GM13977 (cell line): ENCODE data around the gene SETD2.
"Not testable (repeated sequence)": the region's sequence is repeated elsewhere in the genome, so short reads cannot be mapped to it uniquely, and the experiment has no call there.

Experiments
- DNase-seq: peaks from one replicate; pipeline ENCODE4 v3.0.0; 2012; ENCODE audit warnings: low spot score
- CTCF ChIP-seq: IDR thresholded peaks from 2 replicates; pipeline ENCODE4 v1.5.1; 2012; ENCODE audit warnings: mild to moderate bottlenecking, control low read depth; ENCODE audit not compliant: insufficient read depth; ENCODE audit errors: extremely low read depth, missing control alignments
- in situ Hi-C: fragments of 300-500 bp; cut with MboI; formaldehyde crosslinking; loops from one replicate; pipeline ENCODE4 v1.12.0; 2022; ENCODE audit warnings: low sequenced_read_pairs, low pct_unique_long_range_greater_than_20kb, mixed read lengths, inconsistent platforms; ENCODE audit not compliant: unreplicated experiment

SETD2 gene

DNA sequence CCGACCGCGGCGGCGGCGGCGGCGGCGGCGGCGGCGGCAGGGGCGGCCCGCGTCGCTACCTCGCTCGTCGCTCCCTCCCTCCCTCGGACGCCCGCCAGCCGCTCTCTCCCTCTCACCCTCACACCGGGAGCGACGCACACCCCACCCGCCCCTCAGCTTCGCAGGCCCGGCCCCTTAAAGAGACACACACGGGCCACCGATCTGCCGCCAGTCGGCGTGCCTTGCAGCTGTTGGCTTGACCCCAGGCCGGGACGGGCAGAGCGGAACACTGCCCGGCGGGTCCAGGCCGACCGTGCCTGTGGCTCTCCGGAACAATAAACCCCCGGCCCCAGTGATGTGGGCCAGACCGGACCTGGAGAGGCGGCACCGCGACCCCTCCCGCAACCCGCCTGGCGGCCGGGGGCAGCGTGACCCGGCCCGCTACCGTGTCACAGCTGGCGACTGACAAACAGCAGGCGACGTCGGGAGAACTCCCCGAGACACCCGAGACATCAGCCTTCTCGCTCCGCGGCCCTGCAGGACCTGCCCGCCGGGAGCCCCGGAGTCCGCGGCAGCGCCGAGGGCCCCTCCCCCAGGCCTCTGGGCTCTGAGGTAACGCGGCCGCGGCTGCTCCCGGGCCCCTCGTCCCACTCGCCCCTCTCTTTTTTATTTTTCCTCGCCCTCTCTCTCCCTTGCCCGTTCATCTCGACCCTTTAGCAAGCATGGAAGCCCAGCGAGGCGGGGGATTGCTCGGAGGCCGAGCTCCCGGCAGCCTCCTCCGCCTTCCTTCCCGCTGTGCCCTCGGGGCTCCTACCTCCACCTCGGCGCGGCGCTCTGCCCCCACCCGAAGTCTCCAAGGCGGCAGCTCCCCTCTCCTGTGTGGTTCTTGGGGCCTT lies at the start of gene SETD2:
TSS of gene SETD2 (minus strand) at position 107 of the 875 bp plus-strand sequence. CDS start 189 bp downstream, outside the sequence.
- in situ Hi-C loops: no loop called here
- peak; percentile 84 for TF ChIP-seq CTCF

DNA sequence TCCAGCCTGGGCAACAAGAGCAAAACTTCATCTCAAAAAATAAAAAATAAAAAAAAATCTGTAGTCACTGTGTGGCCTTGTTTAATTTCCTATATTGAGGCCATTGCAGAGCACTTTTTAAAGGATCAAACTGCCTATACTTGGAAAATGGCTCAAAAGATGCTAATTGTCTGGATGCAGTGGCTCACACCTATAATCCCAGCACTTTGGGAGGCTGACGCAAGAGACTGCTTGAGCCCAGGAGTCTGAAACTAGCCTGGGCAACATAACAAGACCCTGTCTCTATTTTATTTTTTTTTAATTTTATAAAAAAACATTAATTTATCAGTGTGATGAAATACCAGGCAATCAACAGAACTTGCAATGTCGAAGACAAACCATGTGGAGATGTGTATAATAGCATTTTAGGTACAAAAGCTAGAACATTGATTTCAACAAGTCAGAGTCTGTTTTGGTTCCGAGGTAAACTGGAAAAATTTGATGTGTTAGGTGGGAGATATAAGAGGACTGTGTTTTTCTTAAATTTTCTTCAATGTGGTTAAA lies 47.0 kb upstream of the SETD2 start:
- in situ Hi-C loops: no loop called here
- no peak for DNase-seq
- no peak for TF ChIP-seq CTCF

More for the DNA sequence above, at the start of gene SETD2:
- peak; percentile 94 for DNase-seq

DNA sequence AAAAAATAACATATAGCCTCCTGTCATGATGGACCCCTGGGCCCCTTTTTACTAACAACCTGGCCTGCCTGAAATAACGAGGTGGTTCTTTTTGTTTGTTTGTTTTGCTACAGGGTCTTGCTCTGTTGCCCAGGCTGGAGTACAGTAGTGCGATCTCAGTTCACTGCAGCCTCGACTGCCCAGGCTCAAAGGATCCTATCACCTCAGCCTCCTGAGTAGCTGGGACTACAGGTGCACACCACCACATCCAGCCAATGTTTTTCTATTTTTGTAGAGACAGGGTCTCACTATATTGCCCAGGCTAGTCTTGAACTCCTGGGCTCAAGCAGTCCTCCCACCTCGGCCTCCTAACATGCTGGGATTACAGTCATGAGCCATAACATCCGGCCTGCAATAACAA lies 42.1 kb upstream of the SETD2 start:
- DNase-seq, in situ Hi-C loops: not testable (repeated sequence)

DNA sequence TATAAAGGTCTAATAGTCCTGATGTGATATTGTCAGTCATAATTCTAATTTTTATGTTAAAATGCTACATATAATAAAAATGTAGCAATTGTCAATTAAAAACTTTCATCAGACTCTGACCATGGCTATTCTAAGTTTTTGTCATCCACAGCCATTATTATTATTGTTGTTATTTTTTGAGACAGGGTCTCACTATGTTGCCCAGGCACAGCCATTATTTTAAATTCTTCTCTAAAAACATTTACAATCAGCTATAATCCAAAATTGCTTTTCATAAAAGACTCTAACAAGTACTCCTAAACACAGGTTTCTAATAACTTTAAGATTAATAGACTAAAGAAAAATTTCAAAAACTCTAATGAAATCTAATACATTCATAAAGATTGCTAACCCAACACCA lies 41.0 kb upstream of the SETD2 start:
- TF ChIP-seq CTCF: no peak
- DNase-seq: no peak
- in situ Hi-C loops: no loop called here

GRCh38 chr3:47202542-47202941 lies 38.6 kb upstream of the SETD2 start:
- TF ChIP-seq CTCF: no peak
- in situ Hi-C loops: no loop called here
- DNase-seq: no peak

DNA sequence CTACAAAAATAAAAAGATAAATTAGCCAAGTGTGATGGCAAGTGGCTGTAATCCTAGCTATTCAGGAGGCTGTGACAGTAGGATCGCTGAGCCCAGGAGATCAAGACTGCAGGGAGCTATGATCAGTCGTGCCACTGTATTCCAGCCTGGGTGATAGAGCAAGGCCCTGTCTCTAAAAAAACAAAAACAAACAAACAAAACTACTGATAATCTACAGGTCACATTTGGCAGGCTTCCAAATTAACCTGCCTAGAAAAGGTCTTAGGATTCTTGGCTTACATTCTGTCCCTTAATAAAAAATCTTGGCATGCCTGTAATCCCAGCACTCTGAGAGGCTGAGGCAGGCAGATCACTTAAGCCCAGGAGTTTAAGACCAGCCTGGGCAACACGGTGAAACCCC lies 33.4 kb upstream of the SETD2 start:
- in situ Hi-C loops: no loop called here
- TF ChIP-seq CTCF: no peak
- DNase-seq: no peak

DNA sequence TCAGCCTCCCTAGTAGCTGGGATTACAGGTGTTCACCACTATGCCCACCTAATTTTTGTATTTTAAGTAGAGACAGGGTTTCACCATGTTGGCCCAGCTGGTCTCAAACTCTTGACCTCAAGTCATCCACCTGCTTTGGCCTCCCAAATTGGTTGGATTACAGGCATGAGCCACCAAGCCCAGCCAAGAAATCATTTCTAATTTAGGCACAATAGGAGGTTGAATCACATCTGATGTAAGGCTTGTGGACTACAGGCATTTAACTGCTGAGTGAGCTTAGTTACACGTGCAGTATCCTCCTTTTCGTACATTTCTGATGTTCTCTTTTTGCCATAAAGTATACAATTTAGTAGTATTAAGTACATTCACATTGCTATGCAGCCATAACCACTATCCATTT lies 31.1 kb upstream of the SETD2 start:
- TF ChIP-seq CTCF: no peak
- DNase-seq: no peak
- in situ Hi-C loops: no loop called here
